Amniotic epithelial cell (primary cell): ENCODE measurements around the gene ATAD3A.
A peak's percentile ranks its signal among the peaks of the same experiment; 100 is the strongest.
"Not testable (repeated sequence)": the region's sequence is repeated elsewhere in the genome, so short reads cannot be mapped to it uniquely, and the experiment has no call there.

Experiments used
- DNase-seq: peaks from one replicate; pipeline ENCODE4 v3.0.0-alpha.2; 2010; ENCODE audit warnings: low read depth

The ATAD3A gene

GRCh38 chr1:1523226-1523625 is 11.3 kb downstream of the ATAD3A start:
- not testable (repeated sequence) for DNase-seq

DNA sequence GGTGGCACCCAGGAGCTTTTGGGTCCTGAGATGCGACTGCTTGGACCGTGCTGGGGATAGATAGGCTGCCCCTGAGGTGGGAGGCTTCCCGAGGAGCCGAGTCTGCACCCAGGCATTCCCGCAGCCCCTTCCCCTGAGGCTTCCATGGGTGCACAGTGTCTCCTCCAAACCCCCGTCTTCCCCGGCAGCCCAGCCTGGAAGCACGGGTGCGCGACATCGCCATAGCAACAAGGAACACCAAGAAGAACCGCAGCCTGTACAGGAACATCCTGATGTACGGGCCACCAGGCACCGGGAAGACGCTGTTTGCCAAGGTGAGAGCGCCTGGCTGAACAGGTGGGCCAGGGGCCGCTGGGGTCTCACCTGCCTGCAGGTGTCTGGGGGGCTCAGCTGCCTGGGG is 11.7 kb downstream of the ATAD3A start:
- DNase-seq: not testable (repeated sequence)

GRCh38 chr1:1524750-1525383 is 12.9 kb downstream of the ATAD3A start:
- DNase-seq: not testable (repeated sequence)

GRCh38 chr1:1526476-1526875 is 14.5 kb downstream of the ATAD3A start:
- DNase-seq: not testable (repeated sequence)

GRCh38 chr1:1527092-1527816 is 15.3 kb downstream of the ATAD3A start:
- no peak for DNase-seq

GRCh38 chr1:1528301-1529267 is 16.6 kb downstream of the ATAD3A start:
- DNase-seq: no peak

- DNase-seq: no peak
Observed at GRCh38 chr1:1529321-1529720, 17.4 kb downstream of the ATAD3A start.

- no peak for DNase-seq
Observed at GRCh38 chr1:1529936-1530335, 18.0 kb downstream of the ATAD3A start.

- DNase-seq: no peak
Observed at GRCh38 chr1:1531947-1532346, 20.0 kb downstream of the ATAD3A start.

GRCh38 chr1:1533176-1533893 is 21.4 kb downstream of the ATAD3A start:
- DNase-seq: not testable (repeated sequence)

DNA sequence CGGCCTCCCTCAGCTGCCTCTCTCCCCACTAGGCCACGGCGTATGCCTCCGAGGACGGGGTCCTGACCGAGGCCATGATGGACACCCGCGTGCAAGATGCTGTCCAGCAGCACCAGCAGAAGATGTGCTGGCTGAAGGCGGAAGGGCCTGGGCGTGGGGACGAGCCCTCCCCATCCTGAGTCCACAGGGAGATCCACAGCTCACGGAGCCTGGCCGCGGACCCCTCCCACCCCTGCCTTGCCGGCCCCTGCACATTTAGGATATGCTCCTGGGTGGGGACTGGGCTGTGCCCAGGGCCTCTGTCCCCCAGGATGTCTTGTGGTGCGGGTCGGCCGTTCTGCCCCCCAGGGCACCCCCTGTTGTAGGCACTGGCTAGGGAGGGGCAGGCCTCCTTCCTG is 21.9 kb downstream of the ATAD3A start:
- DNase-seq: not testable (repeated sequence)

DNA sequence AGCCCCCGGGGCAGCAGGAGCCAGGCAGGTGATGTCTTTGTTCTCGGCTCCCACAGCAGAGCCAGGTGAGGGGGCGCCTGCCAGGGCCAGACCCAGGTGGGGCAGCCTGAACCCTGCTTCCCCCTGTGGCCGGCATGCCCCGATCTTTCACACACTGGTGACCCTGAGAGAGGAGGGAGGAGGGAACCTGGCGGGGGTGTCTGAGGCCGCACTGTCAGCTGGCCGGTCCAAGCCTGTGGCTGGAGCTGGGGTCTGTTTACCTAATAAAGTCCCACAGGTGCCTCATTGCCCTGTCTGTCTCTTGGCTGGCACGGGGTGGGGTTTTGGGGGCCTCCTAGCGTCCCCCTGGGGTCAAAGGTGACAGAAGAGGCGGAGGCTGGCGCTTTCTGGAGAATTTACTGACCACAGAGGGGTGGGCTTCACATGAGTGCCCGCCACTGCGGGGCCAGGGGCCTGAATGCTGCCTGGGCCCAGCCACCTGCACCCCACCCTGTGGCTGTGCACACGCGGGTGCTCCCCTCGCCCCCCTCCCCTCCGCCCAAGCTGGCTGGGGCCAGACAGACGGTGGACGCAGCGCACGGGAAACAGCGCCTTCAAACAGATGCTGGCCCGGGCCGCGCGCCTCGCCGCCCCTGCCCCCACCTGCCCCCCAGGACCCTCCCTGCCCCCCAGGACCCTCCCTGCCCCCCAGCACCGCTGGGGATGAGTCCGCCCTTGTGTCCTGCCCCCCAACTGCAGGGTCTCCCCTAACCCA is 22.6 kb downstream of the ATAD3A start:
- DNase-seq: no peak

GRCh38 chr1:1535201-1536018 is 23.4 kb downstream of the ATAD3A start:
- DNase-seq: no peak

- DNase-seq: peak; percentile 39
Observed at GRCh38 chr1:1536019-1536937, 24.3 kb downstream of the ATAD3A start.

- no peak for DNase-seq
Observed at GRCh38 chr1:1536938-1537546, 25.1 kb downstream of the ATAD3A start.

DNA sequence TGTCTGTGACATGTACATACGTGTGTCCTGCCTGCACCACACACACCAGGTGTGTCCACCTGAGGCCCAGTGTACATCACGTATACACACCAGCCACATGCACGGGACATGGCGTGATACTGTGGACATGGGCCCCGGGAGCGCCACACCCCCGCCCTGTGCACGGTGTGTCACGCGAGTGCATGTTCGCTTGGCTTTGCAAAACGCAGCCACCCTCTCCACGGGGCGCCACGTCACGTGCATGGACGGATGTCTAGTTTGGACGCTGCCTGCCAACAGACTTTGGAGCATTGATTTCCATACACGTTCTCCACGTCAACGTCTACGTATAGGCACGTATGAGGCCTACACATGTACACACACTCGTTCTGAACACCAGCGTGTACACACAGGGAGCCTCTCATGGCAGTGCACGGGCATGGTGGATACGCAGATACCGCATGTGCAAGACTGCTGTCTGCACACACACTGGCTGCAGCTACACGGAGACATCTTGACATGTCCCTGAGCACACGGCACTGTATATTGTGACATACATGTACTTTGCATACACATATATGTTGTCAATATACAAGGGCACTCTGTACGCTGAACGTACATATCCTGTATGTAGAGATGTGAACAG is 25.8 kb downstream of the ATAD3A start:
- no peak for DNase-seq

DNA sequence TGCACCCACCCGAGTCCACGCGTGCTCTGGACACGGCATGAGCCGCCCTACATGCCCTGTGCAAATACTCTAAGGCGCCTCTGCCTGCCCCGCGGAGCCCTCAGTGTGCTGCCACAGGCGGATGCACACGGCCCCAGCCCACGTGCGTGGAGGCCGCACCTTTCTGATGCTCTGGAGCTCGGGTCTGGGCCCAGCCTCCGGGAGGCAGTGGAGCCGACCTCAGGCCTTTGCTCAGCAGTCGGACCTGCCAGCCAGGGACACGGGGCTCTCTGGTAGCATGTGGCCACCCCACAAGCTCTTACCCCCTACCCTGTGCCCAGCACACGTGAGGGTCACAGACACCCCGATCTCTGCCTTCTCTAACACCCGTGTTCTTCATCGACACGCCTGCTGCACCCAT is 26.4 kb downstream of the ATAD3A start:
- no peak for DNase-seq

DNA sequence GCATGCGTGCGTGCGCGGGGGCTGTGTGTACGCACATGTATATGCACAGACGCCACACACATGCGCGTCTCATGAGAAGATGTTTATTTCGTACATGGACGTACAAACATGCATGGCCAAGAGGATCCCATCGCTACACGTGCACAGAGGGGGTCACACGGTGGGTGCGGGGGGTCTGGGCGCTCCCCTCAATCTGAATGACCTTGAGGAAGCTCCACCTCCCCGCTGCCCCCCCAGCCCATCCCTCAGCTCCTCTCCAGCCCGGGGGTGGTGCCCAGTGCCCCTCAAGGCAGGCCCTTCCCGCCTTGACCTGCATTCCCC is 27.0 kb downstream of the ATAD3A start:
- DNase-seq: no peak
